ENCODE measurements around the gene ZFYVE9.
"Not testable (repeated sequence)": the region's sequence is repeated elsewhere in the genome, so short reads cannot be mapped to it uniquely, and the experiment has no call there.

Gene ZFYVE9

DNA sequence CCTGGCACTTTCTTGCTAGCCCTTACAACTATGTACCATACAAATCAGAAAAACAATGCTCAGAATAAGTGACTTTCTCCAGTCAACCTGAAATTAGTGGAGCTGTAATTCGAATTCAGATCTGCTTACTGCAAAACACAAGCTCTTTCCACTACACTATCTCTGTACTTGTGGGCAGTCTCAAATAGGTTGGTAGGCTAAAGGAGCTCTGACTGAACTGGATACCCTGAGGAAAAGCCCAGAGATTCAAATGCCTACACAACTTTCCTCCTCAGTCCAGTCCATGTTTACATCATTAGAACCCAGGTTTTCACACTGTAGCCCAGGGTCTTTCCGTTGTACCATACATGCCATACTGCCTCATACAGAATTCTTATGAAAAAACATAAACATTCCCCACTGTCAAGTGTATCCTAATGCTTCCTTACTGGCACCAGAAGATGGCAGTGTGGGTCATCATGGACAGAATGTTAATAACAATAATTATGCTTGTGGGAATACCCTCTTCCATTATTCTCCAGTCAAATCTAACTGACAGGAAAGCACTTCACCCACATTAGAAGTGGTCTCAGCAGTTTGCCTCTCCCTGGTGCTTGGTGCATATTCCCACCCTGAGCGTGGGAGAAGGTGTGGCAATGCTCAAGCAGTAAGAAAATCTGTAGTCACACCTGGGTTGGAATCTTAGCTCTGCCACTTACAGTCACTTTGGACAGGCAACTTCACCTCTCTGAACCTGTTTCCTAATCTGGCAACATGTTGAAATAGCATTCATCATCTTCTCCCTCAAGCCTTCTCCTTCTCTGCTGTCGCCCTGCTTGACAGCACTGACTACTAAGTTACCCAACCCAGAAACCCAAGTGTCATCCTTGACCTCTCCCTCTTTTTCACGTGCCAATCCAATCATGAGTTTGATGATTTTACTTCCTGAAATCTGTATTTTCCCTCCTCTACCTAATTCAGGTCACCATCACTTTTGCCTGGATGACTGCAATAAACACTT lies 14.4 kb upstream of the ZFYVE9 start:
- H3K4me1 Mint-ChIP-seq (ENCODE audit: low read depth): peaks cover 9% of the 10 kb centered on the region
- no peak overlapping the region for H3K27ac Mint-ChIP-seq
- no peaks in the 10 kb centered on the region for H3K9me3 Mint-ChIP-seq
- H3K27me3 Mint-ChIP-seq: peaks cover 29% of the 10 kb centered on the region
- H3K4me3 Mint-ChIP-seq: no peak overlapping the region
- H3K36me3 Mint-ChIP-seq (ENCODE audit: low read depth): no peaks in the 10 kb centered on the region

DNA sequence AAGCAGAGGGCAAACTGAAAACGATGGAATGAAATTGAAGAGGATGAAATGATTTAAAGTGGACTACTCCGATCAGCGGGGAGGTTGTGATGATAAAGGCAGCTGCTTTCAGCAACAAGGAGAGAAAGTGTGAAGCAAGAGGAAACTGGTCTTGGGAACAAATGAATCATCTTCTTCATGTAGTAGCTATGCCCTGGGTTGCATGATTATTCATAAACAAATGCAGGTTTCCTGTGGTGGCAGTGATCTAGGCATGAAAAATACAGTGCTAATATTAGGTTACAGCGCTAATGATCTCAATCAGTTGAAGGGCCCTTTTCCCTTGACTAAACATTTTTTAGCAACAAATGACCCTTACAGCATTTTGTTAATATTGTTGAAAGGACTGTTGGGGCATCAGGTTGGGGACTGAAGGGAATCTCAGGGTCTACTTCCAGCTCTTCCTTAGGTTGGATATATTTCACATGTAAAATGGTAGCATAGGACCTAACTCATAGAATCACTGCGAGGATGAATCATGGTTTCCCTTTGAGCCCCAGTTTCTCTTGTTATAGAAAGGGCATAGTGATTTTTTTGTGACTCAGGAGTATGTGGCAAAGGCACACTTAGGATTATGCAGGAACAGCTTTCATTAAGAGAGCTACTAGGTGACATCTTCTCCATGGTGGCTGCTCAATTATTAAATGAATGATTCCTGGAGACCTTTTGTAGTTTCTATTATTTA lies 1.9 kb upstream of the ZFYVE9 start:
- Mint-ChIP-seq H3K27ac (peak overlapping the region; percentile 72), H3K36me3 (ENCODE audit: low read depth) (no peaks in the 10 kb centered on the region), H3K9me3 (no peaks in the 10 kb centered on the region), H3K4me1 (ENCODE audit: low read depth) (peaks cover 45% of the 10 kb centered on the region), H3K27me3 (peaks cover 14% of the 10 kb centered on the region), H3K4me3 (peak overlapping the region; percentile 69)

DNA sequence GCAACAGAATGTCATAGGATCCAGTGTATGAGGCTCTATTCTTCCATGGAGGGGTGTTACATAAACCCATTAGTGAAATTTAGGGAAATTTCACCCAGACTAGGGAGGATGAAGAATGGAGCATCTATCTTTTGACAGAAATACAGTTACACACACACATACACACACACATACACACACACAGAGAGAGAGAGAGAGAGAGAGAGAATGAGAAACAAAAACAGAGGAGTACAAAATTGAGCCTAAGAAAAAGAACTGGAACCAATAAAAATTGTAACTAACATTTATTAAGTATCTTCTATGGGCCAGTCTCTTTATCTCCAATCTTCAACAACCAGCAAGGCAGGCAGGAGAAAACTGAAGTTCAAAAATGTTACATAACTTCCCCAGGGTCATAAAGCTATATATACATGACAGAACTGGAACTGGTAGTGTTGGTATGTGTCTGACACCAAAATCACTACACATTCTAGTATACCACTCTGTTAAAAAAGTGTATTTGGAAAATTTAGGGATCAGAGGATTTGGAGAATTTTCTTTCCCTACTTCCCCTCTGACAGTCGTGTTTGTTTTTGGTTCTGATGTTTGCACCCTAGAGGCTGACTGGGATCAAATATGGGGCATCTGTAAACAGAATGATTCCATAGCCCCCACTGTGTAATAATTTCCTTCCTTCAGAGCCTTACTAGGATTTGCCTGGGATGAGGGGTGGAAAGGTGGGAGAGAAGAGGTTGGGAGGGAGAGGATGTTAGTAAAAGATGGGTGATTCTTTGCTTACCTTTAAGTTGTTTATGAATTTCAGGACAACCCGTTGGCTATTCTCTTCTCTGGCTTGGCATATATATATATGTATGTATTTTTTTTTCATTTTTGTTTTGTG lies 1.0 kb upstream of the ZFYVE9 start:
- H3K9me3 Mint-ChIP-seq: no peaks in the 10 kb centered on the region
- H3K27me3 Mint-ChIP-seq: peaks cover 14% of the 10 kb centered on the region
- peak overlapping the region; percentile 19 for H3K27ac Mint-ChIP-seq
- no peaks in the 10 kb centered on the region for H3K36me3 Mint-ChIP-seq (ENCODE audit: low read depth)
- peak overlapping the region; percentile 77 for H3K4me3 Mint-ChIP-seq
- H3K4me1 Mint-ChIP-seq (ENCODE audit: low read depth): peaks cover 50% of the 10 kb centered on the region

DNA sequence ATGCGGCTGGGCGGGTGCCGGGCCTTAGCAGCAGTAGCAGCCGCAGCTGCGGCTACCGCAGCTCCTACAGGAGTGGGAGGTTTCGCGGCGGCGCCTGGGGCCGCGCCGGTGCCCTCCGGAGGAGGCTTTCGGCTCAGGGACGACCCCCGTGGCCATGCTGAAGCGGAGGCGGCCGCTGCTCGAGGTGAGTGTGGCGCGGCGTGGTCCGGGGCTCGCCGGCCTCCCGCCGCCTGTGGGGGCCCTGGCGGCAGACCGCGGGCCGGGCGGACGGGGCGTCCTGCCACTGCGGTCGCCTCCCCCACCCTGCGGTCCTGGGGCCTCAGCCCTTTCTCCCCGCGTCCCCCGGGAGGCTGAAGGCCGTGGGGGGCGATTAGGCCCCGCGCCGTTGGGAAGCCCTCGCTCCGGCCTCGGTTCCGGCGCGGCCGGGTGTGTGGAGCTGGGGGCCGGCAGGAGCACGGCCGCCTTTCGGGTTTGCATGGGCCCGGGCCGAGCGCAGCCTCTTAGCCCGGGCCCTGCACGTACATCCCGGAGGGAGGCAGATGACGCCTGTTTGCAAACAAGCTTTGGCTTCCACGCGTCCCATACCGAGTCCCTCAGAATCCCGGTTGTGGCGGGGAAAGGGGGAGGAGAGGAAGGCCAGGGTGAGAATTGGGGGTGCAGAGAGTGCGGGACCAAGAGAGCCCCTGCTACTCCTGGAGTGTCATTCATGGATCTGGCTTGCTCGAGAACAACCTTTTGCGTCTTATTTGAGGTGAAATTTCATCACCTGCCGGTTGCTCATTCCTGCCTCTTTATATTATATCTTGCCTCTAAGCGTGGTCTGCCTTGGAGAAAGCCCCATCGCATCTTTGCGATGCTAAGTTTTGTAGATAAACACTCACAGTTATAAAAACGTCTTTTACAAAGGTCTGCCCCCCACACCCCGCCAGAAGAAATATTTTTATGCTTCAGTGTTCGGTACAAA lies 613 bp downstream of the ZFYVE9 start:
- Mint-ChIP-seq H3K4me1 (ENCODE audit: low read depth) (peaks cover 50% of the 10 kb centered on the region), H3K9me3 (no peaks in the 10 kb centered on the region), H3K36me3 (ENCODE audit: low read depth) (no peaks in the 10 kb centered on the region), H3K4me3 (peak overlapping the region; percentile 83), H3K27ac (peak overlapping the region; percentile 78), H3K27me3 (peaks cover 14% of the 10 kb centered on the region)

DNA sequence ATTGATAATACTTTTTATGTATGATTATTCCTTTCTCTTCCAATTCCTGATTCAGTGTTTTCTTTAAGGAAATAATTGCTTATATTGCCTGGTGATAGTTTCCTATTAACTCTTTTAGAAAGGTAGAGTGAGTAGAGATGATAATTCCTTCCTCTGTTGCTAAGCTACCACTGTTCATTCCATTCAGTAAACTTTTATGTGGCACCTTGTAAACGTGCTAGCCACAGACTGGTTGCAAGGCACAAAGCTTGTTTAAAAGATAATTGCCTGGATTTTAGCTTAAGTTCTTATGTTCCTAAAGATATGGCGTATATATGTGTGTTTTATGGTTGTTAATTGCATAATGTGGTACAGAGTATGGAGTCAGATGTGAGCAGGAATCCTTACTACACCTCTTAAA lies 3.2 kb downstream of the ZFYVE9 start:
- no peak overlapping the region for H3K4me3 Mint-ChIP-seq
- H3K4me1 Mint-ChIP-seq (ENCODE audit: low read depth): peaks cover 32% of the 10 kb centered on the region
- H3K9me3 Mint-ChIP-seq: no peaks in the 10 kb centered on the region
- no peaks in the 10 kb centered on the region for H3K36me3 Mint-ChIP-seq (ENCODE audit: low read depth)
- peaks cover 6% of the 10 kb centered on the region for H3K27me3 Mint-ChIP-seq
- H3K27ac Mint-ChIP-seq: no peak overlapping the region

DNA sequence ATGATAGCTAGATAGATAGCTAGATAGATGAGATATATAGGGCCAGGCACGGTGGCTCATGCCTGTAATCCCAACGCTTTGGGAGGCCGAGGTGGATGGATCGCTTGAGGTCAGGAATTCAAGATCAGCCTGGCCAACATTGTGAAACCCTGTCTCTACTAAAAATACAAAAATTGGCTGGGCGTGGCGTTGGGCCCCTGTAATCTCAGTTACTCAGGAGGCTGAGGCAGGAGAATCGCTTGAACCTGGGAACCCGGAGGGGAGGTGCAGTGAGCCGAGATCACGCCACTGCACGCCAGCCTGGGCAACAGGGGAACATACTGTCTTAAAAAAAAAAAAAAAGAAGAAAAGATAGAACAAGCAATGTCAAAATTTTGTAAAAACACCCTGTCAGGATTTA lies 8.6 kb downstream of the ZFYVE9 start:
- H3K36me3 Mint-ChIP-seq (ENCODE audit: low read depth); H3K27ac Mint-ChIP-seq; H3K4me3 Mint-ChIP-seq; H3K4me1 Mint-ChIP-seq (ENCODE audit: low read depth); H3K9me3 Mint-ChIP-seq; H3K27me3 Mint-ChIP-seq: not testable (repeated sequence)

DNA sequence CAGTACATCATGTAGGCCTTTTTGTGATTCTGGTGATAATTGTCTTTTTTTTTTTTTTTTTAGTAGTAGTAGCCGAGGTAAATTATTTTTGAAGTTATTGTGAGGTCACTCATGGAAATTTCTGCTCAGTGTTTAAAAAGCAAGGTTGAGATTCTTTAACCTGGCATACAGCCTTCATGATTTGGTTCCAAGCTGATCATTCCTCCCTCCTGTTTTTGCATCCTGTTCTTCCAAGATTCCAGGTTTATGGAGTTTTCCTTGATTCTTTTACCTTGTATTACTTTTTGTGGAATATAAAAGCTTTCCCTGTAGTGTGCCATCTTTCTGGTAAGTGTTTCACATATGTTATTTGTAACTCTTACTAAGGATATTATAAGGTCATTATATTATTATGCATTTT lies 9.1 kb downstream of the ZFYVE9 start:
- Mint-ChIP-seq H3K27ac (no peak overlapping the region), H3K4me3 (no peak overlapping the region), H3K4me1 (ENCODE audit: low read depth) (no peaks in the 10 kb centered on the region), H3K27me3 (no peaks in the 10 kb centered on the region), H3K9me3 (no peaks in the 10 kb centered on the region), H3K36me3 (ENCODE audit: low read depth) (no peaks in the 10 kb centered on the region)

DNA sequence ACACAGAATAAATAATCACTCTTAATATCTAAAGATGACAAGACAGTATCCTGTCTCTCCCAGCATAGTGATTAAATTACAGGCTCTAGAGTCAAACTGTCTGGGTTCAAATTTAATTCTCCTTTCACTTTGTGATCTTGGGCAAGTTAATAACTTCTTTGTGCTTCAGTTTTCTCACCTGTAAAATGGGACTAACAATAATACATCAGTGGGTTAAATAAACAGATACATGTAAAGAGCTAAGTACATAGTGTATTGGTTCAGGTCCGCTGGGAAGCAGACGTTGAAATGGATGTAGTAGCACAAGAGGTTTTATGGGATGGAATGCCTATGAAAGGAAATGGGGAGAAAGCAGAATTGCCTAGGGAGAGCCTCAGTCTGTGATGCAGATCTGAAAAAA lies 10.7 kb downstream of the ZFYVE9 start:
- Mint-ChIP-seq H3K27me3 (no peaks in the 10 kb centered on the region), H3K36me3 (ENCODE audit: low read depth) (no peaks in the 10 kb centered on the region), H3K4me1 (ENCODE audit: low read depth) (no peaks in the 10 kb centered on the region), H3K9me3 (no peaks in the 10 kb centered on the region), H3K27ac (no peak overlapping the region), H3K4me3 (no peak overlapping the region)

DNA sequence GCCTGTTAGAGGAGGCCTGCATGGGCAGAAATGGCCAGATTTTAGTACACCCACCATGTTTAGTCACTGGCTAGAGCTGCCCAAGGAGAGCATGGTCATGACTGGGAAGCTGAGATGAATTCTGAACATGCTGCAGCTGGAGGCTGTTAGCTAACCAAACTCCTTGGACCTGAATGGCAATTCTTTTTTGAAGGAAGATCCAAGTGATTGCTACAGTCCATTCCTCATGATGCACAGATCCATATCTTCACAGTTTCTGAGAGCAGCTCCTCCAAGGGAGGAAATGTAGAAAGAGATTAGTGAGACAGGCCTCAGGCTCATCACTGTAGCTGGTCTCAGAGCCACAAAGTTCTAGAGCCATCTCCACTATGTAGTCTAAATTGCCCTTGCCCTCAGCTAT lies 11.1 kb downstream of the ZFYVE9 start:
- no peaks in the 10 kb centered on the region for H3K4me1 Mint-ChIP-seq (ENCODE audit: low read depth)
- H3K27me3 Mint-ChIP-seq: no peaks in the 10 kb centered on the region
- no peaks in the 10 kb centered on the region for H3K36me3 Mint-ChIP-seq (ENCODE audit: low read depth)
- no peak overlapping the region for H3K27ac Mint-ChIP-seq
- H3K4me3 Mint-ChIP-seq: no peak overlapping the region
- H3K9me3 Mint-ChIP-seq: no peaks in the 10 kb centered on the region

DNA sequence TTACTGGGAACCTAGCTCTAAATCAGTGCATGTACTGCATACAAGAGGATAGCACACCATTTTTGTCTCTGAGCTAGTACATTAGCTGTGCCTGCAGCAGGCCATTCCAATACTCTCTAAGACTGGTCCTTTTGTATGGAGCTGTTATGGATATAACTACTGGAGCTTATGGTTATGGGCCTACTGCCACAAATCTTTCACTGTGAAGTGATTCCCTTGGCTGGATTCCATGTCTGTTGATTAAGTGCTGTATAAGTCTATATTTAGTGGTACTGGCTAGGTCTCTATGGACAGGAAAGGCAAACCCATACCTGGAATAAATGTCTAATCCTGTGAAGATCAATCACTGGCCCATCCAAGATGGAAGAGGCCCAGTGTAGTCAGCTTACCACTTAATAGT lies 12.0 kb downstream of the ZFYVE9 start:
- no peaks in the 10 kb centered on the region for H3K9me3 Mint-ChIP-seq
- no peaks in the 10 kb centered on the region for H3K36me3 Mint-ChIP-seq (ENCODE audit: low read depth)
- no peaks in the 10 kb centered on the region for H3K27me3 Mint-ChIP-seq
- no peak overlapping the region for H3K4me3 Mint-ChIP-seq
- H3K27ac Mint-ChIP-seq: no peak overlapping the region
- H3K4me1 Mint-ChIP-seq (ENCODE audit: low read depth): no peaks in the 10 kb centered on the region

DNA sequence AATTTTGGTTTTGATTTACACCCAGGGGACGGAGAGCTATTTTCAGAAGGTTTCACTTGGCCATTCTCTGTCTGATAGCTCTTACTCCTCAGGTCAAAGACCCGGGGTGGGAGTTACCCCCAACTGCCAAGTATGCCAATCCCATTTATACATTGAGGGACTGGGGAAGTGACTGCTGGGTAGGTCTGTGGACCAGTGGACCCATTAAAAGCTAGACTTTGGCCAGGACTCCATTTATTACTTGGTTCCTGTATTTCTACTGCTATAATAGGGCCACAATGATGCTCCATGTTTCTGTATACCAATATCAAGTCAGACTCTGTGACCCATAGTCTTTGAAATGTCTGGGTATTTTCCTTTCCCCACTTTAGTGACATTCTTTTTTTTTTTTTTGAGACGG lies 14.6 kb downstream of the ZFYVE9 start:
- no peaks in the 10 kb centered on the region for H3K9me3 Mint-ChIP-seq
- H3K36me3 Mint-ChIP-seq (ENCODE audit: low read depth): peaks cover 5% of the 10 kb centered on the region
- H3K4me1 Mint-ChIP-seq (ENCODE audit: low read depth): no peaks in the 10 kb centered on the region
- H3K27me3 Mint-ChIP-seq: no peaks in the 10 kb centered on the region
- H3K27ac Mint-ChIP-seq: no peak overlapping the region
- H3K4me3 Mint-ChIP-seq: no peak overlapping the region

DNA sequence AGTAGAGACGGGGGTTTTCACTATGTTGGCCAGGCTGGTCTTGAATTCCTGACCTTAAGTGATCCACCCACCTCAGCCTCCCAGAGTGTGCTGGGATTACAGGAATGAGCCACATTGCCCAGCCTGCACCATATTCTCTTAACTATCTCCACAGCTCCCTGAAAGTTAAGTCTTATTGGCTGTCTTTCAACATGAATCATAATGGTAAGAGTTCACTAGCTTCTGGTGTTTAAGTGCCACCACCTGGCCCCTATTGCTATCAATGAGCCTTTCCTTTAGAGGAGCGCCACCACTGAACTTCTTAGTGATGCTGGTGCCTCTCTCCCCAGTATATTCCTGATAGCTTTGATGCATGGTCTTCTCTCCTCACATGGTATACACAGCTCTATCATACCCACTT lies 15.7 kb downstream of the ZFYVE9 start:
- H3K27me3 Mint-ChIP-seq: no peaks in the 10 kb centered on the region
- H3K4me3 Mint-ChIP-seq: no peak overlapping the region
- H3K27ac Mint-ChIP-seq: no peak overlapping the region
- H3K9me3 Mint-ChIP-seq: no peaks in the 10 kb centered on the region
- peaks cover 5% of the 10 kb centered on the region for H3K36me3 Mint-ChIP-seq (ENCODE audit: low read depth)
- no peaks in the 10 kb centered on the region for H3K4me1 Mint-ChIP-seq (ENCODE audit: low read depth)

DNA sequence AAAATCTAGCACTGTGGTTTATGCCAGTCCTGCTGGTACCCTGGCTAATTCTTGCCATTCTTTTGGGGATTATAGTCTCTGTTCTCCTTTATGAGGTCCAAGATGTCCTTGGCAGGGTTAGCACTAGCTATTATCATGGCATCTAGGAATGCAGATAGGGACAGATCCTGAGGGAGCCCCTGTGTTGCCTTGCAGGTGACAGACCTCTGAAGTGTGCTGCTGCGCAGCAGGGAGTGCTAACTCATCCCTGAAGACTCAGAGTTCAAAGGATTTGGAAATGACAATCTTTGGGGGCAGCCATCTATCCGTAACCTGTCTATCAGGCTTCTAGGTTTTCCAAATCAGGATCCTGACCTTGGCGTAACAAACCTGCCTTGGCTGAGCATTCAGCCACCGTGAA lies 16.3 kb downstream of the ZFYVE9 start:
- Mint-ChIP-seq H3K4me1 (ENCODE audit: low read depth) (no peaks in the 10 kb centered on the region), H3K27ac (no peak overlapping the region), H3K36me3 (ENCODE audit: low read depth) (peaks cover 5% of the 10 kb centered on the region), H3K9me3 (no peaks in the 10 kb centered on the region), H3K27me3 (no peaks in the 10 kb centered on the region), H3K4me3 (no peak overlapping the region)
